SK-N-SH (cell line): ENCODE data around the gene FAM53A. TPM values are rescaled to one million over a fixed set of nuclear protein-coding genes. Genes with fewer than 3 reads are reported as not detected.

Source experiments
- CTCF ChIA-PET: fragments of 300-600, 350-600 bp; formaldehyde crosslinking; extraction: SDS; loops from one replicate; lab custom pipeline; 2021; lab: Yijun Ruan, JAX
- POLR2A ChIA-PET: fragments of 350-600 bp; sonication (Branson Sonifier 250); formaldehyde crosslinking; extraction: SDS; loops from one replicate; lab custom pipeline; 2020; ENCODE audit warnings: antibody characterized with exemption, inconsistent platforms; lab: Yijun Ruan, JAX
- DNase-seq: peaks from one replicate; pipeline ENCODE4 v3.0.0; 2012
- H2AFZ ChIP-seq: fragments of 200-600 bp; sonication (generic); 2 replicates; pipeline ENCODE4 v1.8.1; 2016; ENCODE audit warnings: antibody characterized with exemption, mild to moderate bottlenecking, low read depth
- H3F3A ChIP-seq: fragments of 200-600 bp; sonication (generic); replicated peaks from 2 replicates; pipeline ENCODE3; 2016; ENCODE audit warnings: antibody characterized with exemption, mild to moderate bottlenecking; ENCODE audit not compliant: insufficient read depth
- H3K27ac ChIP-seq, 2 experiments: fragments of 200-500 bp in 1 of 2; fragments of 200-600 bp in 1 of 2; sonication (Bioruptor generic) in 1 of 2; sonication (generic), shearing (Covaris generic) in 1 of 2; 2 replicates each; pipeline versions ENCODE4 v1.5.1 to v1.6.1; 2014 to 2016; ENCODE audit warnings: low read depth in 2 of 2, inconsistent platforms in 1 of 2, low read length in 1 of 2, mild to moderate bottlenecking in 1 of 2, mixed read lengths in 1 of 2
- H3K27me3 ChIP-seq: fragments of 200-600 bp; sonication (generic), shearing (Covaris generic); 2 replicates; pipeline ENCODE4 v1.6.1; 2016; ENCODE audit warnings: mixed run types; ENCODE audit not compliant: insufficient read depth
- H3K36me3 ChIP-seq, 2 experiments: fragments of 200-500 bp in 1 of 2; fragments of 200-600 bp in 1 of 2; sonication (Bioruptor generic) in 1 of 2; sonication (generic) in 1 of 2; replicated peaks in 1 of 2; 2 replicates each; pipeline versions ENCODE3 to v1.5.1; 2014 to 2016; ENCODE audit warnings: low read length in 1 of 2, mild to moderate bottlenecking in 1 of 2; ENCODE audit not compliant: insufficient read depth in 2 of 2, control insufficient read depth in 1 of 2
- H3K4me1 ChIP-seq, 2 experiments: fragments of 200-500 bp in 1 of 2; fragments of 200-600 bp in 1 of 2; sonication (Bioruptor generic) in 1 of 2; sonication (generic), shearing (Covaris generic) in 1 of 2; 2 replicates each; pipeline versions ENCODE4 v1.5.1 to v1.6.1; 2014 to 2016; ENCODE audit warnings: low read depth in 1 of 2, low read length in 1 of 2, mixed run types in 1 of 2; ENCODE audit not compliant: insufficient read depth in 2 of 2, control insufficient read depth in 1 of 2
- H3K4me2 ChIP-seq: fragments of 200-600 bp; sonication (generic), shearing (Covaris generic); 2 replicates; pipeline ENCODE4 v1.6.1; 2017; ENCODE audit warnings: mixed run types
- H3K4me3 ChIP-seq, 2 experiments: fragments of 200-500 bp in 1 of 2; fragments of 200-600 bp in 1 of 2; sonication (Bioruptor generic) in 1 of 2; sonication (generic), shearing (Covaris generic) in 1 of 2; 2 replicates each; pipeline versions ENCODE4 v1.5.1 to v1.8.1; 2014 to 2016; ENCODE audit warnings: low read depth in 2 of 2, inconsistent platforms in 1 of 2, low read length in 1 of 2, mild to moderate bottlenecking in 1 of 2, mixed read lengths in 1 of 2, moderate library complexity in 1 of 2
- H3K79me2 ChIP-seq: fragments of 200-600 bp; sonication (generic); 2 replicates; pipeline ENCODE4 v1.8.1; 2017; ENCODE audit warnings: mild to moderate bottlenecking; ENCODE audit not compliant: insufficient read depth
- H3K9ac ChIP-seq: fragments of 200-600 bp; sonication (generic); 2 replicates; pipeline ENCODE4 v1.6.1; 2017; ENCODE audit warnings: mixed run types
- H3K9me2 ChIP-seq: fragments of 200-600 bp; sonication (generic); 2 replicates; pipeline ENCODE4 v1.6.1; 2017; ENCODE audit warnings: mixed run types
- H3K9me3 ChIP-seq: fragments of 200-600 bp; sonication (generic); 2 replicates; pipeline ENCODE4 v1.6.1; 2017; ENCODE audit warnings: mixed run types, mild to moderate bottlenecking, moderate library complexity
- H4K20me1 ChIP-seq: fragments of 200-600 bp; sonication (generic); 2 replicates; pipeline ENCODE4 v1.6.1; 2017; ENCODE audit warnings: mild to moderate bottlenecking, mixed run types; ENCODE audit not compliant: insufficient read depth
- EZH2phosphoT487 ChIP-seq: fragments of 200-600 bp; sonication (generic); IDR thresholded peaks from 2 replicates; pipeline ENCODE4 v1.6.1; 2017; ENCODE audit warnings: low read depth, mixed run types, mild to moderate bottlenecking, antibody characterized with exemption, moderate library complexity, borderline replicate concordance
- FOXJ3 ChIP-seq: sonication (generic); formaldehyde crosslinking; IDR thresholded peaks from 2 replicates; pipeline ENCODE4 v1.5.1; 2020; ENCODE audit warnings: mild to moderate bottlenecking, missing genetic modification reagents
- GABPA ChIP-seq: IDR thresholded peaks from 2 replicates; pipeline ENCODE4 v1.4.0; 2012; ENCODE audit warnings: low read depth, mild to moderate bottlenecking
- MEF2A ChIP-seq: IDR thresholded peaks from 2 replicates; pipeline ENCODE4 v1.4.0; 2012; ENCODE audit warnings: low read depth, borderline replicate concordance
- NRF1 ChIP-seq: IDR thresholded peaks from 2 replicates; pipeline ENCODE4 v1.6.1; 2012; ENCODE audit warnings: low read depth, mild to moderate bottlenecking, low read length
- POLR2AphosphoS5 ChIP-seq: IDR thresholded peaks from 2 replicates; pipeline ENCODE4 v1.6.1; 2012; ENCODE audit warnings: low read depth, low read length
- RAD21 ChIP-seq: IDR thresholded peaks from 2 replicates; pipeline ENCODE4 v1.6.1; 2012; ENCODE audit warnings: mild to moderate bottlenecking, low read length
- RCOR1 ChIP-seq: fragments of 150-350 bp; IDR thresholded peaks from 2 replicates; pipeline ENCODE4 v1.6.1; 2017; ENCODE audit warnings: antibody characterized with exemption, low read length
- RFX5 ChIP-seq: IDR thresholded peaks from 2 replicates; pipeline ENCODE4 v1.6.1; 2012; ENCODE audit warnings: mild to moderate bottlenecking, improper control_type of control experiment, low read length
- SIN3A ChIP-seq: IDR thresholded peaks from 2 replicates; pipeline ENCODE4 v1.6.1; 2012; ENCODE audit warnings: low read depth, mild to moderate bottlenecking, low read length, moderate library complexity, borderline replicate concordance
- TAF1 ChIP-seq: IDR thresholded peaks from 2 replicates; pipeline ENCODE4 v1.6.1; 2012; ENCODE audit warnings: low read depth, mild to moderate bottlenecking, low read length, moderate library complexity, borderline replicate concordance
- TCF12 ChIP-seq: IDR thresholded peaks from 2 replicates; pipeline ENCODE4 v1.4.0; 2012
- WGBS: methylation state at CpG from one replicate; pipeline ENCODE4 v1.1.6; 2017; ENCODE audit warnings: low lambda C conversion rate; 5-methylcytosine and 5-hydroxymethylcytosine counted together
- polyA plus RNA-seq, 3 experiments: library from polyadenylated mRNA; depleted of rRNA; stranded (reverse); fragments of >200 nt; gene quantifications; 2 replicates each; pipeline ENCODE4 v1.2.3, GENCODE V29; 2012
- TF ChIP-seq, protein P1 (sequence below): IDR thresholded peaks from 2 replicates; pipeline ENCODE4 v1.6.1; 2012; ENCODE audit warnings: mild to moderate bottlenecking, low read depth, low read length, moderate library complexity
- TF ChIP-seq, protein P2 (sequence below): IDR thresholded peaks from 2 replicates; pipeline ENCODE4 v1.4.0; 2012; ENCODE audit warnings: low read depth, borderline replicate concordance
- TF ChIP-seq, protein P3 (sequence below): IDR thresholded peaks from 2 replicates; pipeline ENCODE4 v1.4.0; 2012; ENCODE audit warnings: low read depth, borderline replicate concordance
- TF ChIP-seq, protein P4 (sequence below): IDR thresholded peaks from 2 replicates; pipeline ENCODE4; 2012

FAM53A gene
- polyA plus RNA-seq, 1 of the 3 experiments (the other 2 are of a cell fraction) = 7.6 TPM

DNA sequence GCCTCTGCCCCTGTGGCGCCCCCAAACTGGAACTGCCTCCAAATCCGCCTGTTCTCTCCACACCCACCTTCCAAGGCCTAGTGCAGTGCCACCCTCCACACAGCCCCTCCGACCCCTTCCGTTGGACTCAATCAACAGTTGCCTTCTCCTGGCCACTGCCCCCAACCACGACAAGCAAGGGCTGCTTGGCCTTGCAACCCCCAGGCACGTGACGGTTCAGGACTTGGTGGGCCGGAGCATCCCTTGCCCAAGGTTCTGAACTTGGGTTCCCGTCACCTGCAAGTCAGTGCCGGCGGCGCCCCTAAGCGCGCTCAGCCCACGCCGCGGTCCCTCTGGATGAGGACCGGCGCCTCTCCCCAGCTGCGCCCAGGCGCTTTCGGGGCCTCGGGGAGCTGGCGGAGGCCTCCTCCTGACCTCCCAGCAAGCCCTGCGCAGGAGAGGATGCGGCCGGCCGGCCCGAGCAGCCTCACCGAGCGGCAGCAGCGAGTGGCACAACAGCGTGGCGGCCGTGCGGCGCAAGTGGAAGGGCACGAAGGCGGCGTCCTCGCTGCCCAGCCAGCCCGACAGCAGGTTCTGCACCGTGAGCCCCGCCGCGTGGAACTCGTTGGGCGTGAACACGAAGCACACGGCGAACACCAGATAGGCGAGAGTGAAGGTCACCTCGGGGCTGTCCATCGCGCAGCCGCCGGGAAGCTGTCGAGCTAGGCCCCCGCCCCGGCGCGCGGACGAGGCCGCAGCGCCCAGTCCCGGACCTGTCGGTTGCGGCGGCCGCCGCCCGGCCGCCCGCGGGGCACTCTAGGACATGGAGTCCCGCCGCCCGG is 36.3 kb upstream of the FAM53A start (continued):
- TF ChIP-seq, protein P1, sequence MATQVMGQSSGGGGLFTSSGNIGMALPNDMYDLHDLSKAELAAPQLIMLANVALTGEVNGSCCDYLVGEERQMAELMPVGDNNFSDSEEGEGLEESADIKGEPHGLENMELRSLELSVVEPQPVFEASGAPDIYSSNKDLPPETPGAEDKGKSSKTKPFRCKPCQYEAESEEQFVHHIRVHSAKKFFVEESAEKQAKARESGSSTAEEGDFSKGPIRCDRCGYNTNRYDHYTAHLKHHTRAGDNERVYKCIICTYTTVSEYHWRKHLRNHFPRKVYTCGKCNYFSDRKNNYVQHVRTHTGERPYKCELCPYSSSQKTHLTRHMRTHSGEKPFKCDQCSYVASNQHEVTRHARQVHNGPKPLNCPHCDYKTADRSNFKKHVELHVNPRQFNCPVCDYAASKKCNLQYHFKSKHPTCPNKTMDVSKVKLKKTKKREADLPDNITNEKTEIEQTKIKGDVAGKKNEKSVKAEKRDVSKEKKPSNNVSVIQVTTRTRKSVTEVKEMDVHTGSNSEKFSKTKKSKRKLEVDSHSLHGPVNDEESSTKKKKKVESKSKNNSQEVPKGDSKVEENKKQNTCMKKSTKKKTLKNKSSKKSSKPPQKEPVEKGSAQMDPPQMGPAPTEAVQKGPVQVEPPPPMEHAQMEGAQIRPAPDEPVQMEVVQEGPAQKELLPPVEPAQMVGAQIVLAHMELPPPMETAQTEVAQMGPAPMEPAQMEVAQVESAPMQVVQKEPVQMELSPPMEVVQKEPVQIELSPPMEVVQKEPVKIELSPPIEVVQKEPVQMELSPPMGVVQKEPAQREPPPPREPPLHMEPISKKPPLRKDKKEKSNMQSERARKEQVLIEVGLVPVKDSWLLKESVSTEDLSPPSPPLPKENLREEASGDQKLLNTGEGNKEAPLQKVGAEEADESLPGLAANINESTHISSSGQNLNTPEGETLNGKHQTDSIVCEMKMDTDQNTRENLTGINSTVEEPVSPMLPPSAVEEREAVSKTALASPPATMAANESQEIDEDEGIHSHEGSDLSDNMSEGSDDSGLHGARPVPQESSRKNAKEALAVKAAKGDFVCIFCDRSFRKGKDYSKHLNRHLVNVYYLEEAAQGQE = no peak
- TF ChIP-seq, protein P2, sequence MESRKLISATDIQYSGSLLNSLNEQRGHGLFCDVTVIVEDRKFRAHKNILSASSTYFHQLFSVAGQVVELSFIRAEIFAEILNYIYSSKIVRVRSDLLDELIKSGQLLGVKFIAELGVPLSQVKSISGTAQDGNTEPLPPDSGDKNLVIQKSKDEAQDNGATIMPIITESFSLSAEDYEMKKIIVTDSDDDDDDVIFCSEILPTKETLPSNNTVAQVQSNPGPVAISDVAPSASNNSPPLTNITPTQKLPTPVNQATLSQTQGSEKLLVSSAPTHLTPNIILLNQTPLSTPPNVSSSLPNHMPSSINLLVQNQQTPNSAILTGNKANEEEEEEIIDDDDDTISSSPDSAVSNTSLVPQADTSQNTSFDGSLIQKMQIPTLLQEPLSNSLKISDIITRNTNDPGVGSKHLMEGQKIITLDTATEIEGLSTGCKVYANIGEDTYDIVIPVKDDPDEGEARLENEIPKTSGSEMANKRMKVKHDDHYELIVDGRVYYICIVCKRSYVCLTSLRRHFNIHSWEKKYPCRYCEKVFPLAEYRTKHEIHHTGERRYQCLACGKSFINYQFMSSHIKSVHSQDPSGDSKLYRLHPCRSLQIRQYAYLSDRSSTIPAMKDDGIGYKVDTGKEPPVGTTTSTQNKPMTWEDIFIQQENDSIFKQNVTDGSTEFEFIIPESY = no peak
- no peak for TF ChIP-seq GABPA
- TF ChIP-seq RAD21 = no peak
- TF ChIP-seq EZH2phosphoT487 = no peak
- TF ChIP-seq, protein P3, sequence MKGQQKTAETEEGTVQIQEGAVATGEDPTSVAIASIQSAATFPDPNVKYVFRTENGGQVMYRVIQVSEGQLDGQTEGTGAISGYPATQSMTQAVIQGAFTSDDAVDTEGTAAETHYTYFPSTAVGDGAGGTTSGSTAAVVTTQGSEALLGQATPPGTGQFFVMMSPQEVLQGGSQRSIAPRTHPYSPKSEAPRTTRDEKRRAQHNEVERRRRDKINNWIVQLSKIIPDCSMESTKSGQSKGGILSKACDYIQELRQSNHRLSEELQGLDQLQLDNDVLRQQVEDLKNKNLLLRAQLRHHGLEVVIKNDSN = 0 out of 2 replicates have a peak, but pooled peaks have one; percentile 6
- no peak for TF ChIP-seq TCF12
- no peak for TF ChIP-seq RCOR1
- peak; percentile 23 for TF ChIP-seq NRF1

DNA sequence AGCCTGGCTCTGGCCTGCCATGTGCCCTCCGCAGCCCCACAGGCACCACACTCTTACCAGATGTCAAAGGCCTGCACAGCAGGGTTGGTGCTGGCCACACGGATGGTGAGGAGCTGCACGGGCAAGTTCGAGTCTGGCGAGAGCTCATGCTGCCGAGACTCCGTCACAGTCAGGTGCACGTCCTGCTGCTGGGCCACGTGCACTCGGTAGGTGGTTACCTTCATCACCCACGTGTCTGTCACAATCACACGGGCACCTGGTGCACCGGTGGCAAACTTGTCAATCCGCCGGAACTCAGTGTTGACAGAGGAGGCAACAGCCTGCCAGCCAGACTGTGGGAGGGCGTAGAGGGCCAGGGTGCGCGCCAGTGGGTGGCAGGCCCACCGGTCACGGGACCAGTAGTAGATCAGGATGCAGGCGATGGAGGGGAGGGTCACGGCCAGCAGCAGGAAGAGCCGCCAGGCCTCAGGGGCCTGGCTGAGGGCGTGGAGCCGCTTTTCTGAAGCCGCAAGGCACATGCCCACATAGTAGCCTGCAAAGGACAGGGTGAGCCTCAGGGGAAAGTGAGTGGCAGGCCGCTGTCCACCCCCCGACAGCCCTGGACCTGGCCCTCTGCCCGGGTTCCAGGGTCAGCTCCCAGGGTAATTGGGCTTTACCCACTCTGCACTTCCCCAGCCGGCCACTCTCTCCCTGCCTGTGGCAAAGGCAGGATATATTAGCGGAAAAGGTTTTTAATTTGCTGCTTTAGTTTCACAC is 34.2 kb upstream of the FAM53A start:
- H3K4me1 ChIP-seq = peaks cover 15 to 44% of the 10 kb centered on the region in 2 experiments; a peak in 2 of 4 replicates
- H3K36me3 ChIP-seq = peaks cover 7 to 32% of the 10 kb centered on the region in 2 experiments
- peak overlapping the region in 1 of 2 experiments; percentile 74; a peak in 2 of 4 replicates for H3K27ac ChIP-seq
- H2AFZ ChIP-seq = no peak overlapping the region
- H3K9me2 ChIP-seq = no peaks in the 10 kb centered on the region
- ChIA-PET POLR2A (interaction anchor here (0.8 to 1.0 kb wide), 3 partner anchors 25 to 75 kb away, joined by 3 to 4 read pairs (median 3); partner anchors contain the start of gene FGFR3), CTCF (interaction anchor here (1.4 to 15.1 kb wide), 4 partner anchors 8 to 27 kb away, joined by 5 to 232 read pairs (median 10); no protein-coding TSS in a partner anchor)
- peak; percentile 83 for DNase-seq
- no peaks in the 10 kb centered on the region for H3K27me3 ChIP-seq
- H4K20me1 ChIP-seq = no peaks in the 10 kb centered on the region
- H3K9me3 ChIP-seq = no peaks in the 10 kb centered on the region
- H3K79me2 ChIP-seq = peaks cover 85% of the 10 kb centered on the region
- no peak overlapping the region for H3K9ac ChIP-seq
- peaks cover 24% of the 10 kb centered on the region for H3F3A ChIP-seq
- H3K4me3 ChIP-seq = no peak overlapping the region; a peak in 1 of 4 replicates
- H3K4me2 ChIP-seq = no peak overlapping the region; the same call in 1 of the 2 replicates
- WGBS = 82% methylated on average over 23 of the region's 31 CpGs
- TF ChIP-seq POLR2AphosphoS5 (0 out of 2 replicates have a peak, but pooled peaks have one; percentile 23), TAF1 (no peak), RFX5 (no peak), FOXJ3 (CRISPR knock-in tag) (no peak), SIN3A (no peak), MEF2A (no peak), GABPA (no peak)
- TF ChIP-seq, protein P1 = no peak
- TF ChIP-seq, protein P4, sequence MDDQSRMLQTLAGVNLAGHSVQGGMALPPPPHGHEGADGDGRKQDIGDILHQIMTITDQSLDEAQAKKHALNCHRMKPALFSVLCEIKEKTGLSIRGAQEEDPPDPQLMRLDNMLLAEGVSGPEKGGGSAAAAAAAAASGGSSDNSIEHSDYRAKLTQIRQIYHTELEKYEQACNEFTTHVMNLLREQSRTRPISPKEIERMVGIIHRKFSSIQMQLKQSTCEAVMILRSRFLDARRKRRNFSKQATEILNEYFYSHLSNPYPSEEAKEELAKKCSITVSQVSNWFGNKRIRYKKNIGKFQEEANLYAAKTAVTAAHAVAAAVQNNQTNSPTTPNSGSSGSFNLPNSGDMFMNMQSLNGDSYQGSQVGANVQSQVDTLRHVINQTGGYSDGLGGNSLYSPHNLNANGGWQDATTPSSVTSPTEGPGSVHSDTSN = no peak
